Lower leg skin (tissue), 3 donors: ENCODE results near the gene MEOX1.

Experiments used
- POLR2A ChIP-seq, 2 donors: fragments of 450-650 bp; IDR thresholded peaks; one replicate each; pipeline ENCODE4 v1.6.1; 2016 to 2017; ENCODE audit warnings: antibody characterized with exemption in 2 of 2, mild to moderate bottlenecking in 1 of 2, moderate library complexity in 1 of 2
- TF ChIP-seq, protein P1 (sequence below), 3 donors: fragments of 450-650 bp; IDR thresholded peaks; one replicate each; pipeline ENCODE4 v1.5.1; 2016; ENCODE audit warnings: antibody characterized with exemption in 3 of 3, mild to moderate bottlenecking in 3 of 3, moderate library complexity in 2 of 3

DNA sequence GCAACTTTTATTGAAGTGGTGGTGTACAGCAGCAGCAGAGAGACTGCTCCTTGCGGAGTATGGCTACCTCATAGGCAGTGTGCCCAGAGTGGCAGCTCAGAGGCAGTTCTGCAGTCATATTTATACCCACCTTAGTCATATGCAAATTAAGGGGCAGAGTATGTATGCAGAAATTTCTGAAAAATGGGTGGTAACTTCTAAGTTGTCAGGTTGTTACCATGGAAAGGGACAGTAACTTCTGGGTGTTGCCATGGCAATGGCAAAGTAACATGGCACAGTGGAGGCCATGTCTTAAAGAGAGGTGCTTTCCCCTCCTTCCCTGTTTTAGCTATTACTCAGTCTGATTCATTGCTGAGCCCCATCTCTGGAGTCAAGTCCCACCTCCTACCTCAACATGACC lies 53.4 kb downstream of the MEOX1 start:
- TF ChIP-seq POLR2A (IDR thresholded peaks at IDR 0.05): no peak
- TF ChIP-seq, protein P1, sequence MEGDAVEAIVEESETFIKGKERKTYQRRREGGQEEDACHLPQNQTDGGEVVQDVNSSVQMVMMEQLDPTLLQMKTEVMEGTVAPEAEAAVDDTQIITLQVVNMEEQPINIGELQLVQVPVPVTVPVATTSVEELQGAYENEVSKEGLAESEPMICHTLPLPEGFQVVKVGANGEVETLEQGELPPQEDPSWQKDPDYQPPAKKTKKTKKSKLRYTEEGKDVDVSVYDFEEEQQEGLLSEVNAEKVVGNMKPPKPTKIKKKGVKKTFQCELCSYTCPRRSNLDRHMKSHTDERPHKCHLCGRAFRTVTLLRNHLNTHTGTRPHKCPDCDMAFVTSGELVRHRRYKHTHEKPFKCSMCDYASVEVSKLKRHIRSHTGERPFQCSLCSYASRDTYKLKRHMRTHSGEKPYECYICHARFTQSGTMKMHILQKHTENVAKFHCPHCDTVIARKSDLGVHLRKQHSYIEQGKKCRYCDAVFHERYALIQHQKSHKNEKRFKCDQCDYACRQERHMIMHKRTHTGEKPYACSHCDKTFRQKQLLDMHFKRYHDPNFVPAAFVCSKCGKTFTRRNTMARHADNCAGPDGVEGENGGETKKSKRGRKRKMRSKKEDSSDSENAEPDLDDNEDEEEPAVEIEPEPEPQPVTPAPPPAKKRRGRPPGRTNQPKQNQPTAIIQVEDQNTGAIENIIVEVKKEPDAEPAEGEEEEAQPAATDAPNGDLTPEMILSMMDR (IDR thresholded peaks at IDR 0.05): no peak
